HEK293T (cell line): Measurements from ENCODE around the gene FEV.
A peak's percentile ranks its signal among the peaks of the same experiment; 100 is the strongest.

Source experiments
- CTCF ChIA-PET: fragments of 350-600 bp; formaldehyde crosslinking; extraction: SDS; loops from one replicate; lab custom pipeline; 2021; ENCODE audit warnings: antibody characterized with exemption, inconsistent platforms; lab: Yijun Ruan, JAX
- POLR2A ChIA-PET: fragments of 350-600 bp; formaldehyde crosslinking; extraction: SDS; loops from one replicate; lab custom pipeline; 2020; ENCODE audit warnings: antibody characterized with exemption, inconsistent platforms; lab: Yijun Ruan, JAX
- DNase-seq: peaks from one replicate; pipeline ENCODE4 v3.0.0; 2012; ENCODE audit warnings: mixed read lengths; ENCODE audit errors: extremely low spot score
- ARNT ChIP-seq: fragments of 450-650 bp; IDR thresholded peaks from 2 replicates; pipeline ENCODE4 v1.6.1; 2017; ENCODE audit warnings: mild to moderate bottlenecking
- BHLHE40 ChIP-seq: fragments of 450-650 bp; IDR thresholded peaks from 2 replicates; pipeline ENCODE4 v1.6.1; 2016; ENCODE audit warnings: mild to moderate bottlenecking, moderate library complexity, borderline replicate concordance
- CTBP1 ChIP-seq: fragments of 450-650 bp; IDR thresholded peaks from 2 replicates; pipeline ENCODE4 v1.6.1; 2016; ENCODE audit warnings: borderline replicate concordance
- ELF4 ChIP-seq: fragments of 450-650 bp; IDR thresholded peaks from 2 replicates; pipeline ENCODE4 v1.6.1; 2017; ENCODE audit warnings: antibody characterized with exemption
- FOXA1 ChIP-seq: fragments of 450-650 bp; IDR thresholded peaks from 2 replicates; pipeline ENCODE4 v1.6.1; 2016; ENCODE audit warnings: mild to moderate bottlenecking
- FOXK2 ChIP-seq: fragments of 450-650 bp; IDR thresholded peaks from 2 replicates; pipeline ENCODE4 v1.6.1; 2016; ENCODE audit warnings: mild to moderate bottlenecking
- FOXM1 ChIP-seq: fragments of 450-650 bp; IDR thresholded peaks from 2 replicates; pipeline ENCODE4 v1.6.1; 2017; ENCODE audit warnings: mild to moderate bottlenecking, borderline replicate concordance
- HDGF ChIP-seq: fragments of 450-650 bp; IDR thresholded peaks from 2 replicates; pipeline ENCODE4 v1.6.1; 2017; ENCODE audit warnings: antibody characterized with exemption, borderline replicate concordance
- L3MBTL2 ChIP-seq: fragments of 450-650 bp; conservative IDR thresholded peaks from 2 replicates; pipeline ENCODE4 v1.6.1; 2016; ENCODE audit warnings: mild to moderate bottlenecking
- LEF1 ChIP-seq: fragments of 450-650 bp; IDR thresholded peaks from 2 replicates; pipeline ENCODE4 v1.6.1; 2017; ENCODE audit warnings: mild to moderate bottlenecking, borderline replicate concordance
- NFRKB ChIP-seq: fragments of 450-650 bp; IDR thresholded peaks from 2 replicates; pipeline ENCODE4 v1.6.1; 2016; ENCODE audit warnings: mild to moderate bottlenecking, moderate library complexity
- PKNOX1 ChIP-seq: fragments of 450-650 bp; IDR thresholded peaks from 2 replicates; pipeline ENCODE4 v1.6.1; 2016
- SP1 ChIP-seq: fragments of 450-650 bp; IDR thresholded peaks from 2 replicates; pipeline ENCODE4 v1.6.1; 2017
- SUZ12 ChIP-seq: fragments of 450-650 bp; IDR thresholded peaks from 2 replicates; pipeline ENCODE4 v1.6.1; 2016; ENCODE audit warnings: mild to moderate bottlenecking
- TARDBP ChIP-seq: fragments of 450-650 bp; IDR thresholded peaks from 2 replicates; pipeline ENCODE4 v1.6.1; 2016
- ZNF384 ChIP-seq: fragments of 450-650 bp; IDR thresholded peaks from 2 replicates; pipeline ENCODE4 v1.6.1; 2016

Gene FEV

GRCh38 chr2:218999021-218999880, 14.3 kb upstream of the FEV start:
- ChIA-PET CTCF (interaction anchor here (0.8 kb wide), 1 partner anchor 18 kb away, joined by 3 read pairs; no protein-coding TSS in a partner anchor), POLR2A (interaction anchor here (0.7 kb wide), 1 partner anchor 448 kb away, joined by 3 read pairs; no protein-coding TSS in a partner anchor)
- TF ChIP-seq SUZ12 = no peak
- TF ChIP-seq CTBP1 = no peak
- no peak for TF ChIP-seq PKNOX1
- no peak for TF ChIP-seq FOXK2
- no peak for TF ChIP-seq L3MBTL2
- TF ChIP-seq NFRKB = no peak
- no peak for TF ChIP-seq HDGF
- no peak for TF ChIP-seq LEF1
- no peak for TF ChIP-seq FOXM1
- no peak for TF ChIP-seq ELF4
- no peak for TF ChIP-seq ARNT
- TF ChIP-seq FOXA1 = no peak
- TF ChIP-seq SP1 = no peak
- TF ChIP-seq BHLHE40 = no peak
- no peak for TF ChIP-seq ZNF384
- no peak for TF ChIP-seq TARDBP
- no peak for DNase-seq

- CTCF ChIA-PET = no interaction called here
- no peak for DNase-seq
- POLR2A ChIA-PET = interaction anchor here (0.7 kb wide), 1 partner anchor 448 kb away, joined by 3 read pairs; no protein-coding TSS in a partner anchor
- TF ChIP-seq FOXK2 (no peak), ELF4 (no peak), SP1 (no peak), L3MBTL2 (no peak), ZNF384 (no peak), ARNT (no peak), SUZ12 (no peak), PKNOX1 (no peak), CTBP1 (no peak), BHLHE40 (no peak), FOXM1 (no peak), TARDBP (no peak), NFRKB (no peak), FOXA1 (no peak), HDGF (no peak), LEF1 (no peak)
These were observed 13.5 kb upstream of the FEV start for GRCh38 chr2:218998414-218999002.

- ChIA-PET POLR2A (no interaction called here), CTCF (interaction anchor here (1.3 kb wide), 1 partner anchor 18 kb away, joined by 3 read pairs; no protein-coding TSS in a partner anchor)
- no peak for TF ChIP-seq HDGF
- TF ChIP-seq NFRKB = no peak
- no peak for TF ChIP-seq FOXM1
- TF ChIP-seq SUZ12 = no peak
- TF ChIP-seq L3MBTL2 = no peak
- no peak for DNase-seq
These were observed 12.7 kb upstream of the FEV start for GRCh38 chr2:218997731-218998130.

- ChIA-PET CTCF (interaction anchor here (0.9 to 2.7 kb wide), 3 partner anchors 14 to 136 kb away, joined by 3 to 6 read pairs (median 3); no protein-coding TSS in a partner anchor), POLR2A (no interaction called here)
- no peak for TF ChIP-seq ZNF384
- TF ChIP-seq FOXM1 = no peak
- no peak for TF ChIP-seq L3MBTL2
- no peak for DNase-seq
These were observed 12.0 kb upstream of the FEV start for GRCh38 chr2:218996937-218997336.

GRCh38 chr2:218995972-218996711, 11.2 kb upstream of the FEV start:
- POLR2A ChIA-PET = no interaction called here
- DNase-seq = peak; percentile 94
- CTCF ChIA-PET = interaction anchor here (0.9 to 3.1 kb wide), 3 partner anchors 15 to 135 kb away, joined by 3 to 21 read pairs (median 6); no protein-coding TSS in a partner anchor
- TF ChIP-seq SP1 (no peak), PKNOX1 (no peak), CTBP1 (no peak), FOXA1 (no peak), BHLHE40 (no peak), L3MBTL2 (peak; percentile 50; the same call in 1 of the 2 replicates), ZNF384 (no peak), FOXM1 (no peak), LEF1 (no peak)
